HG03565 (cell line): ENCODE data around the gene MAP3K14.
A peak's percentile ranks its signal among the peaks of the same experiment; 100 is the strongest.

Experiments used
- ATAC-seq: cut with Tn5 transposase; IDR thresholded peaks from one replicate; pipeline ENCODE4 v1.9.1; 2021; ENCODE audit warnings: mild to moderate bottlenecking, moderate library complexity; ENCODE audit not compliant: unreplicated experiment

Gene MAP3K14

DNA sequence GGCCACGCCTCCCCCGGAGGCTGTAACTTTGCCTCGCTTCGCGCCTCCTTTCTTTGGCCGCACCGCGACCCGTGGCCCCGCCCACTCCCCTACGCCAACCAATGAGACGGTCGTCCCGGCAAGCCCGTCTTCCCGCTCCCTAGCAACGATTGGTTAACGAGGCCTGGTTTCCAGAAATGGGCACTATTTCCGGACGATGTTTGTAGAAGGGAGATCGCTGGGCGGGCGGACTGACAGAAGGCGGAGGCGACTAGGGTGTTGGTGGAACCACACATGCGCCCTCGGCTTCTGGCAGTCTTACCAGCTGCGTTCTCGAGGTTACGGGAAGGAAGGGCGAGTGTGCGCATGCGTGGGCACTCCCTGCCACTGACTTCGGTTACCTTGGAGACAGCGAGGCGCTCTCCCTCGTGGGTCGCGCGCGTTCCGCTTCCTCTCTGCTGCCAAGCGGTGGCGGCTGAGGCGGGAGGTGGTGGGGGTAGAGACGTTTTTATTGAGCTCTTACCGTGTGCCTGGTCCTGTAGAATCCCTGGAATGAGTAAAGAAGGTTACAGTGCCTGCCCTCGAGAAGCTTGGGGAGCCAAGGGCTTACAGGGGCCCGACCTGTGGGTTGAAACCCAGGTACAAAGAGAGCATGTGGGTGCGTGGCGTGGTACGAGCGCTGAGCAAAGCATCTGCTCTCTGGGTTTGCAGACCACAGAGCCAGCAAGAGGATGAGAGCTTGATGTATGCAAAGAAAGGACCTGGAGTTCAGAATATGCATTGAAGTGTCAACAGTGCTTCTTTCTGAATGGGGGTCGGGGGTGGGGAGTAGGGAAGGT is 500 bp upstream of the MAP3K14 start:
- peak; percentile 62 for ATAC-seq

DNA sequence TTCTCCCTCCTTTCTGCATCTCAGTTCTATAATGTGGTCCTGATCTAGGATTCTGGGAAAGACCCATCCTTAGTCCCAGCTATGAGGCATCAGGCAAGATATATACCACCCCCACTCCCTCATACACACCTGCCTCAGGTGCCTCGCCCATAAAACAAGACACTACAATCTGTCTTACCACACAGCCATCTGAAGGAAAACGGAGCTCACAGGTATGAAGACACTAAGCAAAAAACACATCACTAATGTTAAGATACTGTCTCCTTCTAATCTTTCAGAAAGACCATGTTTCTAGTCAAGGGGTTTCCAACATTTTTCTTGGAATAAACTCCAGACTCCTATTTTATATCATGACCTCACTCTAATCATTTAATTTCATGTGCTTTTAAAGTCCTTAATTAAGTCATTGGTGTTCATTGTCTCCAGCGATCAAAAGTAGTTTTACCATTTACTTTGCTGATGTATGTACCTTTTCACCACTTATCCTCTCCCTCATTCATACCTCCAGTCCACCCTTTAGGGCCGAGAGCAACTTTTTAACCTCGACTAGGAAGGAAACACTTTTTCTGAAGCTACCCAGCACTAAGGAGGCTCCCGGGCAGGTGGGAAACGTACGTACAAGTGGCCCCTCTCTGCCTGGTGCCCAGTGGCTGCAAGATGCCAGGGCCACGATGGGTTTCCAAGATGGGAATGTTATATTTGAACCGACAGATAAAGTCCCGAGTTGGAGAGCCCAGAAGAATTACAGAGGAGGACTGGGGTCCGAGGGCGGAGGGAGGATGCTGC is 979 bp downstream of the MAP3K14 start:
- no peak for ATAC-seq

GRCh38 chr17:45314741-45315647 is 1.8 kb downstream of the MAP3K14 start:
- no peak for ATAC-seq

GRCh38 chr17:45313996-45314740 is 2.7 kb downstream of the MAP3K14 start:
- no peak for ATAC-seq

DNA sequence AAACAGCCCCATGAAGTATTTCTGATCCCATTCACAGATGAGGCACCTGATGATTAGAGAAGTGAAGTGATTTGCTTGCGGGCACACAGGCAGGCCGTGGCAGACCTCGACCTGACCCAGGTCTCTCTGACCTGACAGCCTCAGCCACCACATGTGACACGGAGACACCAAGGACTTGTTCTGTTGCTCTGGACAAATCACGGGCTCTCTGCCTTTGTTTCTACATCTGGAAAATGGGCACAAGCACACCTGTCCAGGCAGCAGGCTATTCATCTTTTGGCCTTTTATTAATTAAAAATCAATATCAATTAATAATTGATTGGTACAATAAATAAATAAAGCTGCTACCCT is 3.4 kb downstream of the MAP3K14 start:
- ATAC-seq, result no peak

- no peak for ATAC-seq
Measured at GRCh38 chr17:45312477-45313420, 4.1 kb downstream of the MAP3K14 start.

DNA sequence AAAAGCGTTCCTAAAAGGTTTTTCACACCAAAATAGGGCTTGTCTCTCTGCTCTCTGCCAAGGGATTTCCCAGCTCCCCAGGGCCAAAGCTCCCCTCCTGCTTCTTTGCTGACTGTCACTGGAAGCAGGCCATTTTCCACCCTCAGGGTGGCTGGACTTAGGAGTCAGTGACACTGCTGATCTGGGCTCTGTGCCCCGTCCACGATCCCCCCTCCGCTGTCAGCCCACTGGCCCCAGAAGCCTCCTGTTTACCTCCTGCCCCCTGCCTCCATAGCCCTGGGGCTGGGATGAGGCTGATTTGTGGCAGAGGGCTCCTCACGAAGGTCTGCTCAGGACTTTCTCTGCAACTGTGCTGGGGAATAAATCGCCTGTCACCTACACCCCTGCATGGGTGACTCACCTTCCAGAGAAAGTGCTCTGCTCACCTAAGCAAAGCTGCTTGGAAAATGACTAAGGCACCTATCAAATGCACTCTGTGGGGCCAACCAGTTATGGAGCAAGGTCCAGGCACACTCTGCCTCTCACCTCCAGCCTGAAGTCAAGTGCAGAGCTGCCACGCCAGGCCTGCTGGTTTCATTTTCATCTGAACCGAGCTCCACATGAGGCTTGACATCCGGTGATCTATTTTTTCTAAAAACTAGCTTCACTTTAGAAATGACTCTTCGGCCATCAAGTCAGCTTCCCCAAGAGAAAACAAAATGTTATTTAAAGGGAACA is 4.9 kb downstream of the MAP3K14 start:
- ATAC-seq, result peak; percentile 16

DNA sequence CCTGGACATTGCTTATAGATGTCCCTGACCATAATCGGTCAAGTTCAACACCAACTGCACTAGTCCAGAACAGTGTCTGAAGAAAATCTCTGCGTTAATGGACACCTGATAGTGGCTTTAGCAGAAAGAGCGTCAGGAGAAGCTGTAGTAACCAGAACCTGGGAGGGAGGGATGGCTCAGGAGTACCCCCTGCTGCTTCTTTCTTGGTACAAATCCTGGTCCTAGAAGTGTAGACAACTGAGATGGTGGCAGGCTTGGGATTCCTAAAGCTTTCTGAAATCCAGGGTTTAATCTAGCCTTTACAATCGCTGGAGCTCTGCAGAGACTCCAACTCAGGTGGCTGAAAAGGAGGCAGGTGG is 5.4 kb downstream of the MAP3K14 start:
- ATAC-seq, result no peak

- ATAC-seq, result no peak
Measured at GRCh38 chr17:45310380-45311324, 6.2 kb downstream of the MAP3K14 start.

DNA sequence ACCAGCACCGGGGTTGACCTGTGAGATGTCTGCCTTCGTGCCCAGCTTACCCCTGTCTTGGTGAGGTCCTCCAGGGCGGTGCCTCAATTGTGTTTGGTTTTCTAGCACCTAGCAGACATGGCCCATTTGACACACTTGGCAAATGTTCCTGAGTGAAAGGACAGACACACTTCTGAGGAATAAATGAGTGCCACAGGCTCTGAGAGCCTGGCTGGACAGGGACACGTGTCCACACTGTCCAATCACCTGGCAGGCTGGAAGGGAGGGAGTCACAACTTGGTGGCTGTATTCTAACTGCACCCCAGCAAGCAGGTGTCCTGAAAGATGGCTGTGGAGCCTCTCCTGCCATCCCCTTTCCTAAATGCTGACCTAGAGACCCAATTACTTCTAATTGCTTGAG is 7.4 kb downstream of the MAP3K14 start:
- no peak for ATAC-seq

DNA sequence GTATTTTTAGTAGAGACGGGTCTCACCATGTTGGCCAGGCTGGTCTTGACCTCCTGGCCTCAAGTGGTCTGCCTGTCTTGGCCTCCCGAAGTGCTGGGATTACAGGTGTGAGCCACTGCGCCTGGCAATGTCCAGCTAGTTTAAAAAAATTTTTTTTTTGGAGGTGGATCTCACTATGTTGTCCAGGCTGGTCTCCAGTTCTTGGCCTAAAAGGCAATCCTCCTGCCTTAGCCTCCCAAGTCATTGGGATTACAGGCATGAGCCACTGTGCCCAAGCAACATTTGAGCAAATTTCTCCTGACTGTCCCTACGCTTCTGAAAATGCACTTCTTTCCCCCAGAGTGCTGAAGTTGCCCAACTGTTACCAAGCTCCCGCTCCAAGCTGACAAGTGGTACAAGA is 8.0 kb downstream of the MAP3K14 start:
- no peak for ATAC-seq

- no peak for ATAC-seq
Measured at GRCh38 chr17:45308016-45308365, 8.8 kb downstream of the MAP3K14 start.

- peak; percentile 45 for ATAC-seq
Measured at GRCh38 chr17:45307290-45308015, 9.4 kb downstream of the MAP3K14 start.

DNA sequence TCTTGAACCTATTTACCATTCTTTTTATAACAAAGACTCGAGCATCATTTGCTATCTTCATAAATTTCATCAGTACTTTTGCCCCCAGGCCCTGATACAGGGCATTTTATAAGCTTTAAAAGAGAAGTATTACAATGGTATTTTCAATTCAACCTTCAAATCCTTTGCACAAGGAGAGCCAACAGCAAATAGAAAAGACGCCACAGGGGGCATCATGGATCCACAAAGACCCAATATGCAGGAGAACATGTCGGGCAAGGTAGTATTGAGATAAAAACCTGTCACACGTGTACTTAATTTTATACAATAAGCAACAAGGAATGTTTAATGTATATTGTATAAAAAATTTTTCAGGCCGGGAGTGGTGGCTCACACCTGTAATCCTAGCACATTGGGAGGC is 10.2 kb downstream of the MAP3K14 start:
- ATAC-seq, result no peak

DNA sequence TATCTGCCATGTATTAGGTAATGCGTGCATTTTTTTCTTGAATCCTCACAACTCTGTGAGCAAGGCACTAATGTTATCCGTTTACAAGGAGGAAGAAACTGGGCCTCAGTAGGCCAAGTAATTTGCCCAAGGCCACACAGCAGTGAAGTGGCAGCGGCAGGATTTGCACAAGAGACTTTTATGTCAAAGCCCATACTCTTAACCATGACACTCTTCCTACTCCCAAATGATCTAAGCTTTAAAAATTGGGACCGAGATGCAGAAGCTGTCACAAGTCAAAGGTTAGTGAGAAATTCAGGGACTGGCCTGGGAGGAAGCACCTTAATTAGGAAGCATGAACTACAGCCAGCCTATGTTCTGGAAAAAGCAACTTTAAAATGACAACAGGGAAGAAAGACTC is 10.7 kb downstream of the MAP3K14 start:
- no peak for ATAC-seq

GRCh38 chr17:45305530-45306087 is 11.2 kb downstream of the MAP3K14 start:
- no peak for ATAC-seq

DNA sequence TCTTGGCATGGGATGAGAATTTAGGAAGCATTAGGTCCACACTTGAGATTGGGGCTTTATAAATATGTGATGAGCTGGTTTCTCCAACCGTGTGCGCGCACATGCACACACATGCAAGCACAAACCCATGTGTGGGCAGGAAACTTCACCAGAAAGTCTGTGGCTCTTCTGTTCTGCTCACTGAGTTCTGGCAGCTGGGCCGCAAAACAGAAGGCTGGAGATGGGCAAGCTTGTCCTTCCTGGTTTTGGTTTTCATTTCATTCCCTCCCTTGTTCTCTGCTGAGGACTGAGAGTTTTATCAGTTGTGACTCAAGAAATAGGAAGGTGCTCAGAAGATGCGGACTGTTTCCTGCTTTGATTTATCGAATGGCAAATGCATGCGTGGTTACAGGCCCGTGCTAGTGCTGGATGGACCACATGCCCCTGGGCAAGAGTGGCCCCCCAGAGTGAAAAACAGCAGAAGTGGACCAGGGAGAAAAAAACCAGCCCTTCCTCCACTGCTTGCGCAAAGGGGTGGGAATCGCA is 14.1 kb downstream of the MAP3K14 start:
- peak; percentile 35 for ATAC-seq
